Ovary (tissue), 9 donors: ENCODE data around the gene SLC35D2. TPM values are rescaled to one million over a fixed set of nuclear protein-coding genes. Genes with fewer than 3 reads are reported as not detected.

ENCODE experiments used
- DNase-seq, 5 donors: peaks; one replicate each; pipeline ENCODE4 v3.0.0-alpha.2; 2019 to 2020
- H3K27ac ChIP-seq, 2 donors: fragments of 200-600 bp; one replicate each; pipeline versions ENCODE4 v1.5.1 to v1.8.0; 2019 to 2022
- H3K27me3 ChIP-seq: fragments of 200-600 bp; one replicate; pipeline ENCODE4 v1.8.0; 2022
- H3K36me3 ChIP-seq: fragments of 200-600 bp; sonication (generic); one replicate; pipeline ENCODE4 v1.5.1; 2019
- H3K4me1 ChIP-seq: one replicate; pipeline ENCODE4 v1.8.1; 2013; ENCODE audit warnings: mild to moderate bottlenecking, moderate library complexity; ENCODE audit not compliant: insufficient read depth
- H3K4me3 ChIP-seq: fragments of 200-600 bp; sonication (generic); one replicate; pipeline ENCODE4 v1.5.1; 2017
- H3K9me3 ChIP-seq, 2 donors: fragments of 200-600 bp in 1 of 2; sonication (generic) in 1 of 2; one replicate each; pipeline versions ENCODE4 v1.5.1 to v1.8.1; 2013 to 2019; ENCODE audit warnings: mild to moderate bottlenecking in 1 of 2, moderate library complexity in 1 of 2
- CTCF ChIP-seq, 3 donors: fragments of 450-650 bp in 2 of 3; fragments of 200-600 bp in 1 of 3; IDR thresholded peaks; one replicate each; pipeline versions ENCODE4 v1.5.1 to v1.8.0; 2016 to 2022; ENCODE audit warnings: antibody characterized with exemption in 3 of 3, mild to moderate bottlenecking in 1 of 3
- EP300 ChIP-seq: sonication (generic); formaldehyde crosslinking; IDR thresholded peaks from one replicate; pipeline ENCODE4 v1.6.1; 2017; ENCODE audit warnings: antibody characterized with exemption
- POLR2A ChIP-seq: fragments of 450-650 bp; IDR thresholded peaks from one replicate; pipeline ENCODE4 v1.6.1; 2017; ENCODE audit warnings: antibody characterized with exemption, mild to moderate bottlenecking, moderate library complexity
- WGBS, 3 donors: extraction: QIAGEN DNeasy Blood & Tissue Kit in 1 of 3; methylation state at CpG; one replicate each; pipeline versions ENCODE4 v1.1.5 to v1.1.7; 2013 to 2017; 5-methylcytosine and 5-hydroxymethylcytosine counted together
- intact Hi-C, 4 donors: fragments of 100-400 bp; cut with DNase I; formaldehyde crosslinking; loops; one replicate each; pipeline versions ENCODE4 v1.11.0 to v1.15.1; 2022 to 2023
- polyA plus RNA-seq, 2 donors: library from polyadenylated mRNA; stranded (reverse); fragments of 200-250 nt in 1 of 2; fragments of 350-450 nt in 1 of 2; fragmentation: Illumina TruSeq in 1 of 2; extraction: RNeasy Lipid Tissue Mini Kit (QIAGEN cat#74804) in 1 of 2; gene quantifications; one replicate each; pipeline ENCODE4 v1.2.3, GENCODE V29; 2013 to 2014
- total RNA-seq, 7 donors: library from RNA; depleted of rRNA in 2 of 7; stranded (reverse); fragments of >200 nt in 2 of 7; fragmentation: NEBNext Ultra II Directional in 3 of 7; extraction: Animal tissue kit (Norgen Biotek cat#: 25700) in 3 of 7; gene quantifications; one replicate each; pipeline versions ENCODE4 v1.1.0 to v1.2.4, GENCODE V29; 2016 to 2023
- donor health status: DM: no; HTN: no; CAD: no; lungs with moderate emphysema.
- donor health status: DM: no; HTN: no; CAD: no.
- donor health status: Bipolar disorder and iron deficiency.
- donor health status: DM: yes; HTN: yes; CAD: no.
- donor health status: DM: no; HTN: no; CAD: no.
- donor health status: DM: yes; HTN: yes; CAD: no.

Gene SLC35D2
- total and polyA plus RNA-seq, 9 donors: 22.1 to 36.1 (median 26.0) TPM

GRCh38 chr9:96423985-96424336 is 40.5 kb upstream of the SLC35D2 start:
- Histone ChIP-seq H3K36me3 (no peaks in the 10 kb centered on the region), H3K9me3 (no peaks in the 10 kb centered on the region), H3K27ac (no peak overlapping the region), H3K4me3 (no peak overlapping the region), H3K4me1 (peaks cover 6% of the 10 kb centered on the region), H3K27me3 (no peaks in the 10 kb centered on the region)
- TF ChIP-seq CTCF (IDR thresholded peaks at IDR 0.05): no peak
- TF ChIP-seq EP300: no peak
- no peak for TF ChIP-seq POLR2A
- DNase-seq: no peak
- intact Hi-C loops: no loop called here
- WGBS, 3 donors: 78 to 84% (median 80%) methylated on average over 6 of the region's 6 CpGs

GRCh38 chr9:96423322-96423984 is 39.9 kb upstream of the SLC35D2 start:
- Histone ChIP-seq H3K27me3 (no peaks in the 10 kb centered on the region), H3K4me1 (peaks cover 6% of the 10 kb centered on the region), H3K27ac (no peak overlapping the region), H3K4me3 (no peak overlapping the region), H3K36me3 (no peaks in the 10 kb centered on the region), H3K9me3 (no peaks in the 10 kb centered on the region)
- intact Hi-C loops: no loop called here
- 72 to 82% (median 78%) methylated on average over 8 of the region's 8 CpGs for WGBS, 3 donors
- TF ChIP-seq CTCF (IDR thresholded peaks at IDR 0.05) (no peak), POLR2A (no peak), EP300 (no peak)
- no peak for DNase-seq

GRCh38 chr9:96420468-96421219 is 37.1 kb upstream of the SLC35D2 start:
- Histone ChIP-seq H3K36me3 (no peaks in the 10 kb centered on the region), H3K27ac (peak overlapping the region; percentile 0 to 96), H3K4me1 (peaks cover 8% of the 10 kb centered on the region), H3K4me3 (no peak overlapping the region), H3K9me3 (no peaks in the 10 kb centered on the region), H3K27me3 (no peaks in the 10 kb centered on the region)
- peak in 2 of 5 donors; percentile 17 to 42 for DNase-seq
- intact Hi-C loops: no loop called here
- no peak for TF ChIP-seq EP300
- TF ChIP-seq POLR2A: no peak
- no peak for TF ChIP-seq CTCF (IDR thresholded peaks at IDR 0.05)
- WGBS, 3 donors: 27 to 40% (median 28%) methylated on average over 6 of the region's 6 CpGs

- intact Hi-C loops: loop anchor here in 1 of 4 donors (10.0 kb wide), 1 partner anchor 245 kb away; no protein-coding TSS in a partner anchor
- H3K27ac ChIP-seq: peak overlapping the region in 1 of 2 donors; percentile 96
- H3K4me1 ChIP-seq: peaks cover 8% of the 10 kb centered on the region
- TF ChIP-seq POLR2A (no peak), EP300 (no peak), CTCF (IDR thresholded peaks at IDR 0.05) (no peak)
- no peaks in the 10 kb centered on the region for H3K27me3 ChIP-seq
- 29 to 38% (median 33%) methylated on average over 2 of the region's 2 CpGs for WGBS, 3 donors
- no peak for DNase-seq
- no peaks in the 10 kb centered on the region for H3K9me3 ChIP-seq
- no peaks in the 10 kb centered on the region for H3K36me3 ChIP-seq
- no peak overlapping the region for H3K4me3 ChIP-seq
These were observed 36.1 kb upstream of the SLC35D2 start for GRCh38 chr9:96419691-96419969.
